GM19438 (cell line): ENCODE measurements around the gene PAQR6.

Experiments
- ATAC-seq: cut with Tn5 transposase; IDR thresholded peaks from one replicate; pipeline ENCODE4 v1.9.1; 2021; ENCODE audit warnings: low read depth; ENCODE audit not compliant: unreplicated experiment

The PAQR6 gene

DNA sequence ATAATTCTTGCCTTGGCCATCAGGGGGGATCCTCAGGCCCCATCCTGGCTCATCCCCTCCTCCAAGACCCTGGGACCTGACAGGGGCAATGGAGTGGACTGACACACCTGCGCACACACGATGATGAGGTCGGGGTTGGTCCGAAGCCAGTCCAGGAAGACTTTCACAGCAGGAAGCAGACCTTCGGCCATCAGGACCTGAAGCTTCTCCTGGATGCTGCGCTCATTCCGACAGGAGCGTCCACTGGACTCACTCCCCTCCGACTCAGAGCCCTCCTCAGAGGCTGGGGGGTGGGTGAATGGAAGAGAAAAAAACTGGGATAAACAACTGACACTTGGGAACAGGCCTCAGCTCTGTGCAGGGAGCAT lies 15.4 kb upstream of the PAQR6 start:
- no peak for ATAC-seq

DNA sequence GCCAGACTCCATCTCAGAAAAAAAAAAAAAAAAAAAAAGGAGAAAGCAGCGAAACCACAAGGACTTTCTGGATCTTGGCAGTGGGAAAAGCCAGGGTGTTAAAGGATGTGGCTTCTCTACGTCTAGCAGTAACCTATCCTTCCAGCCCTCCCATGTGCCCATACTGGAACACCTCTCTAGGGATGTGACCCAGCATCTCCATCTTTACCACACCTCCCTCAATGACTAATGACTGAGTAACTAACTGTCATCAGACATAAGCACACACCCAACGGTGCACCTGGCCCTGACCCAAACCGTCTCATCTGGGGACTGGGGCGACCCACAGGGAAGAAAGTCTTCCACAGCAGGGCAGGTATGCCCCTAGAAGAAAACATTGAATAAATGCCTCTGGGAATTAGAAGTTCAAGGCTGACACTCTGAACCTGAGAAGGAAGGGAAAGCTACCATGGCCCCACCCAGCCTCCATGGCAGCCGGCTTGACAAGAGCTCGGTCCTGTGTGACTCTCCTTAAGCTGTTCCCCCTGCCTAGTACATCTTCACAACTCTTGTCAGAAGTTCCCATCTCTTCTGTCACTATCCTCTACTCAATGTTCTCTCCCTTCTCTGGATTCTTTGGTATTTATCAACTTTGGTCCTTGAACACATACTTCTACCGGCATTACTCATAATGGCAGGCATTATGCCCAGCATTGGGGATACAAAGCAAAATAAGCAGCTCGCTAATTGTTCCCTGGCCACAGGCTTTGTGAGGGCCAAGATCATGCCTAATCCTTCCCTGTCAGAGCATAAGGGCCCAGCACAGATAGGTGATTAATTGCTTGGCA lies 14.8 kb upstream of the PAQR6 start:
- no peak for ATAC-seq

GRCh38 chr1:156260896-156261295 lies 13.0 kb upstream of the PAQR6 start:
- no peak for ATAC-seq

DNA sequence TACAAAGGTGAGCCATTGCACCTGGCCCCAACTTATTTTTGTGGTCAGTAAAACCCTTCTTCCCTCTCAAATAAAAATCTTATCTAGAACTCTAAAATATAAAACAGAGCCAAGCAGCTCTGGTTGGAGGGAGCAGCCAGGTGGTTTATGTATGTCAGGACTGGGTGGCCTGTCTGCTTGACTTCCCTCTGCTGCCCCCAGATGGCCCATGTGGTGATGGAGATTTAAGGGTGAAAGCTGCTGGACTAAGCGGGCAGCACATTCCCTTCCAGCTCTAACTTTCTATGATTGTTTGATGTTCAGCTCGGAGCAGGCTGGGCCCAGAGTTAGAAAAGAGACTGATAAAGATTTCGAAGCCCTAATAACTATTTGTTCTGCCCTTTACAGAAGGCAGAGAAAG lies 11.9 kb upstream of the PAQR6 start:
- ATAC-seq, result no peak

- ATAC-seq, result no peak
These were observed 11.0 kb upstream of the PAQR6 start for GRCh38 chr1:156258859-156259258.

DNA sequence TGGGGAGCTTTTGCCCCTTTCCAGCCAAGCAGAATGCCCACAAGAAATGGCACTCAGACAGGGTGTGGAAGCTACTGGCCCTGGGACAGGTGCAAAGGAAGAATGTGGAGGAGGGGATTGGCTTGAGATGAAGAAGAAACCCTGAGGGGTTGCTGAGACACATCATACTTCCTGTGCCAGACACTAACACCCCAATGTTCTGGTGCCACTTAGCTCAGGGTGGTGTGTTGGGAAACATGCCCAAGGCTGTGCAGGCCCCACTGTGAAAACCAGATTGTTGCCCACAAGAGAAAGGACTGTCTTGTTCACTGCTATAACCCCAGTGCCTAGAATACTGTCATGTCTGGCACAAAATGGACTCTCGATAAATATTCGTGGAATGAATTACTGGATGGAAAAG lies 9.9 kb upstream of the PAQR6 start:
- ATAC-seq, result no peak

- no peak for ATAC-seq
These were observed 5.8 kb upstream of the PAQR6 start for GRCh38 chr1:156253634-156254033.

DNA sequence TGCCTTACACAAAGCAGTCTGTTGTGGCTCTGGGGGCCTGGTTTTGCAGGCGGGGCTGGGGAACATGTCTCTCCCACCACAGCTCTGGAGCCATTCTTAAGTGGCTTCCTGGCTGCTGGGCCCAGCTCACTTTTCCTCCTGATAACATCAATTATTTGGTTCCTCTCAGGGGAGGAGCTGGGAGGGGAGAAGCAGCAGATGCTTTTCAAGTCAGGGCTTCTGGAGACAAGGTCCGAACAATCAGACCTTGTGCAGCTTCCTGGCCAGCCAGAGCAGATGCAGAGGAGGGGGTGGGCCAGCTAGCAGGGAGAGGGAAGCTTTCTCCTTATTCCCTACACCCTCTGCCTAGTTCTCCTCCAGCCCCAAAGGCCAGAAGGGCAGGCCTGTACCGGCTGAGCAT lies 3.7 kb upstream of the PAQR6 start:
- no peak for ATAC-seq

- ATAC-seq, result no peak
These were observed 1.7 kb upstream of the PAQR6 start for GRCh38 chr1:156249593-156249992.

- no peak for ATAC-seq
These were observed 447 bp upstream of the PAQR6 start for GRCh38 chr1:156248323-156248683.

DNA sequence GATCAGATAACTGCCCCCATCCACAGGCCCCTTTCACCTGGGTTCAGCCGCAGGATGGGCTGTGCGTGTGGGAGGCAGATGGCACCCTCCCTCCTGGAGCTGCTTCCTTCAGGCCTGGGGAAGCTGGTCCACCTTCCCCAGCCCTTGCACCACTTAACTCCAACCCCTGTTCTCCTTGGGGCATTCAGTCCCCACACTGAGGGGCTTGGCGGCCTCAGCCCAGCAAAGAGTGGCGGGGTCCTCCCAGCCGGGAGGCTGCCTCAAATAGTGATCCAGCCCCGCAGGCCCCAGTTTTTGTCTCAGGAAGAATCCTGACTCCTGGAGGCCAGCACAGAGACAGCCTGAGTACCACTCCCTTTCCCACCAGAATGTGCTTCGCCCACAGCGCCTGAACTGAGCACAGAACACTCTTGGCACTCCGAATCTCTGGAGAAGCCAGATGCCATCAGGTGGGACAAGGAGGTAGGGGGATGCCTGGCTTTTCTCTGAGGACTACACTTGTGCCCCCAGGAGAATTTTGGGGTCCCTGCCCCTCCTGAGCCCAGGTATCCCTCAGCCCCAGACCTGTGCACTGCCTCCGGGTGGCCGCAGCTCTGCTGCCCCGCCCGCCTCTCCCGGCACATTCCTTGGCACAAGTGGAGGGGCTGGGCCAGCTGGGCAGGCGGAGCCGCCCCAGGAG lies 936 bp downstream of the PAQR6 start:
- ATAC-seq, result no peak

DNA sequence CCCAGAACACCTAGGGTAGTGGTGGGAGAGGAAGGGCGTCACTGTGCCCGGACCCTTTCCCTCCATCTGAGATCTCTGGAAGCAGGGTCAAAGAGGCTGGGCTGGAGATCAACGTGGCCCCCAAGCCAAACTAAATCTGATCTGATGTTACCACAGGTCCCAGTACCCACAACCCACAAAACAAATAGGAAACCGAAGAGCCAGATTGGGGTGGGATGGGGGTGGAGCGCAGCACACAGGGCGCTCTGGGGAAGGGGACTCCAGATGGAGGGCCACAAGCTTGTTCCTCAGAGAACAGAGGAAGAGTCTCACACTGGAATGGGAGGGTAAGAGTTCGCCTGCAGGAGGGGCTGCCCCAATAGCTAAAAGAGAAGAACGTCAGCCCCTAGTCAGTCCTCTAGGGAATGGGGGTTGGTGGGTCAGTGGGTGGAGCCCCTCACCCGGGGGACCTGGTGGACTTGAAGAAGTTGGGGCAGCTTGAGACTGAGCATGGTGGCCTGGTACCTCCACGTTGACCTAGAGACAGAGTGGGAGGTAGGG lies 1.5 kb downstream of the PAQR6 start:
- no peak for ATAC-seq

- no peak for ATAC-seq
These were observed 2.2 kb downstream of the PAQR6 start for GRCh38 chr1:156245451-156246232.

DNA sequence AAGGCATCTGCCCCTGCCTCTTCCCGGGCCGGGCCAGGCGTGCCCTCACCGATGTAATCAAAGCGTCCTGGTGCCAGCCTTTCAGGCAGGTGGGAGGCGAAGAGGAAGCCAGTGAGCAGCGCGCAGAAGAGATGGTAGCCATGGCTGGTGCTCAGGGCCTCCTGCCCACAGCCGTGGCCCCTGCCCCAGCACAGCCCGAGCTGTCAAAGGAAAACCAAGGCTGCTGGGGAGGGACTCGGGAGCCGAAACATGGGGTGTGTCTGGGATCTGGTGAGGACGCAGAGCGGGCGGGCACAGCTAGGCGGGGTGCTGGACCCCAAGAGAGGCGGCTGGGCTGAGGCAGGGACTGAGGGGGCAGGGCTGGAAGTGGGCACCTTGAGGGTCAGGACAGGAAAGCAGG lies 3.1 kb downstream of the PAQR6 start:
- ATAC-seq, result no peak

DNA sequence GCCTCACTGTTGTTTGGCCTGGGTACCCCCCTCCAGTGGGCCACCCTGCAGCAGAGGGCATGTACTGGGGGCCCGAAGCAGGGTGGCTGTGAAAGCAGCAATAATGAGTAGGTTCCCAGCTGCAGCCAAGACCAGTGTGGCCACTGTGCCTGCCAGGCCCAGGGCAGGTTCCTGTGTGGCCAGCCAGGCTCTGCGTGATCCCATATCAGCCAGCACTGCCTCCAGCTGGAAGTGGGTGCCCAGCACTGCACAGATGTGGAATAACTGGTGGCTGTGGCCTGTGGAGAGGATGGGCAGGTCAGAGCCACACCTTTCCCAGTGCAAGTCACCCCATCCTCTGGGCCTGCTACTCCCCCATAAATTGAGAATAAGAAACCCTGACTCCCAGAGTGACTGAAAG lies 3.7 kb downstream of the PAQR6 start:
- no peak for ATAC-seq

DNA sequence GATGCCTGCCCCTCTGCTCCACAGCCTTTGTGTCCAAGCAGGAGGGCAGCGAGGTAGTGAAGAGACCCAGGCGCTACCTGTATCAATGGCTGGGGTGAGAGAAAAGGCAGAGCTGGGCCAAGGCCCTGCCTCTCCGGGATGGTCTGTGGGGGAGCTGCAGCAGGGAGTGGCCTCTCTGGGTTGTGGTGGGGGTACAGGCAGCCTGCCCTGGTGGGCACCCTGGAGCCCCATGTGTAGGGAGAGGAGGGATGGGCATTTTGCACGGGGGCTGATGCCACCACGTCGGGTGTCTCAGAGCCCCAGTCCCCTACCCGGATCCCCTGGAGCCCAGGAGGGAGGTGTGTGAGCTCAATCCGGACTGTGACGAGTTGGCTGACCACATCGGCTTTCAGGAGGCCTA lies 5.1 kb downstream of the PAQR6 start:
- ATAC-seq, result no peak

GRCh38 chr1:156241926-156242325 lies 5.9 kb downstream of the PAQR6 start, which contains the start of gene BGLAP:
Gene BGLAP (plus strand): TSS chr1:156242184. CDS start chr1:156242232, 48 bp downstream.
- no peak for ATAC-seq

DNA sequence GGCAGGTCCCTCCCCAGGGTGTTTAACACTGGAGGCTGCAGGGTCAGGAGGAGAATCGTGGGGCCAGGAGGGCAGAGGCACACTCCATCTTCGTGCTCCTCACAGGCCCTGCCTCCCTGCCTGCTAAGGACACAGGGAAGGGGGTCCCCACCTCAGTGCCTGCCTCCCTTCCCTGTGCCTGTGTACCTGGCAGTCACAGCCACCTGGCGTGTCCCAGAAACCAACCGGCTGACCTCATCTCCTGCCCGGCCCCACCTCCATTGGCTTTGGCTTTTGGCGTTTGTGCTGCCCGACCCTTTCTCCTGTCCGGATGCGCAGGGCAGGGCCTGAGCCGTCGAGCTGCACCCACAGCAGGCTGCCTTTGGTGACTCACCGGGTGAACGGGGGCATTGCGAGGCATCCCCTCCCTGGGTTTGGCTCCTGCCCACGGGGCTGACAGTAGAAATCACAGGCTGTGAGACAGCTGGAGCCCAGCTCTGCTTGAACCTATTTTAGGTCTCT lies 6.5 kb downstream of the PAQR6 start:
- ATAC-seq, result no peak

- no peak for ATAC-seq
These were observed 9.6 kb downstream of the PAQR6 start for GRCh38 chr1:156238248-156238647.

GRCh38 chr1:156236164-156236563 lies 11.7 kb downstream of the PAQR6 start:
- no peak for ATAC-seq
